CD4-positive, alpha-beta T cell treated with Interleukin-10 for 1 hour (primary cell): ENCODE measurements around the gene USP24.
"Not testable (repeated sequence)": the region's sequence is repeated elsewhere in the genome, so short reads cannot be mapped to it uniquely, and the experiment has no call there.

ENCODE experiments used
- DNase-seq: peaks from one replicate; pipeline ENCODE4 v3.0.0-alpha.2; 2020

Gene USP24

DNA sequence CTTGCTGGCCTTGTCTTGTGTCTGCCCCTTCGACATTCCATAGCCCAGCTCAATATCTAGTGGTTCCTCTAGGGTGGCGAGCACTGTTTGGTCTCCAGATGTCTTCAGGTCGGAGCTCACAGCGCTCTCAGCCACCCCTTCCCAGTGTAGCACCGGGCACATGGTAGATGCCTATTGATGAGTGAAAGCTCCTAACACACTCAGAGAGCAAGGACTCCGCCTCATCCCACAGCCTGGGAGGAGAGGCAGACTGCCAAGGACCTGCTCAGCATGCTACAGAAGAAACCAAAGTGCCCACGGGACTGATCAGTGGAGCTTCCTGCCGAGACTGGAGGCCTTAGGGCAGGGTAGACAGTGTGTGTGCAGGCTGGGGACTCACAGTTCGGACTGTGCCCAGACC, 164.9 kb downstream of the USP24 start:
- DNase-seq: no peak

GRCh38 chr1:55049914-55050278, 165.3 kb downstream of the USP24 start:
- DNase-seq: no peak

DNA sequence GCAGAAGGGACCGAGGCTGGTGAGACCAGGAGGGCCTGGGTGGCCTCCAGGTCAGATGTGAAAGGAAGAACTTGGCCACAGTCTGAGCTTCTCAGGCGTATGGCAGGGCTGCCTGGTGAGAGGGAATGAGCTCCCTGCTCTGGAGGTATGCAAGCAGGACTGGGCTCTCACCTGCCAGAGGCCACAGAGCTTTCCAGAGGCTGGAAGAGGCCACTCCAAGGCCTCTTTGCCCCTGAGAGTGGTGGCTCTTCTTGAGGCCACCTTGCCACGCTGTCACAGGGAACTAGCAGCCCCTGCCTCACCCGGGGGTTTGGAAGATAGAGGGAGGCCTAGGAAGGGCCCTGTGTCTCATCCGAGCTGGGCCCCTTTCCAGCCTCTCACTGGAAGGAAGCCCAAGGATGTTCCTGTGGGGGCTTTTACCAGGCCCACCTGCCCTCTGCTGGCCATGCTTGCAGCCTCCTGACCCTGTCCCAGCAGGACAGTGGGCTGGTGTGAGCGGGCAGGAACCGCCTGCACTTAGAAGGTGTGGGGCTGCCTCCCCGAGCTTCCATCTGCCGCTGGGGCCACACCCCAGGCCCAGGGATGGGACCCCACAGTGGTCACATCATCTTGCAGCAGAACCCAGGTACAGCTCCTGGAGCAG, 165.8 kb downstream of the USP24 start:
- no peak for DNase-seq

- no peak for DNase-seq
Measured at GRCh38 chr1:55048453-55049270, 166.5 kb downstream of the USP24 start.

DNA sequence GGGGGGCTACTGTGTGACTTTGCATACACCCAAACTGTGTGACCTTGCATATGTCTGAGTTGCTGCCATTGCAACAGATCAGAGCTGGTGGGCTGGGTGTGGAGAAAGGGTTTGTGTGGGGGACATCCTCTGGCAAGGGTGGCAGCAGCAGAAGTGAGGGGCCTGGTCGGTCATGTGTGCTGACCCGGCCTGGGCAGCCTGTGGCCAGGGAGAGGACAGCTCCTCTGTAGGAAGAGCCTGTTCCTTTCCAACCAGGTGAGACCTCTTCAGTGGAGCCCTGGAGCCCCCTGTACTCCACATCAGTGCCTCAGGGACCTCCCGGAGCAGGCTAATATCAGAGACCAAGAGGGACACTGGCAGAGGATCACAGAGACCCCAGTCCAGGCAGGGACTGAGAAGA, 167.6 kb downstream of the USP24 start:
- no peak for DNase-seq

DNA sequence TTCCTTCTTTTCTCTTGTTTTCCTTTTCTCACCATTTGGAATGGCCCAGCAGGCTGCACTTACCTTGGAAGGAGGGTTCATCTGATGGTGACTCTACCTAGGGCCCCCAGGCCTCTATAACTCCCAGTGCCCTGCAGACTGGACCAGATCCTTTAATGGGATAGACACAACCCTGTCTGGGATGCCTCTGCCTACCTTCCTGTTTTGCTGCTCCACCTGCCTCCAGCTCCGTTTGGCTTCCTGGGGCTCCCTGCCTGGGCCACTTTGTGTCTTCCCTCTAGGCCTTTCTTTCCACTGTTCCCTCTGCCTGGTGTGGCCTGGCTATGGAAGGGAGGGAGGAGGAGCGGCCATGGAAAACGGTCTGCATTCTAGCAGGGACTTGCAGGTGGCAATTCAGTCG, 168.3 kb downstream of the USP24 start:
- no peak for DNase-seq

GRCh38 chr1:55045430-55045829, 169.7 kb downstream of the USP24 start:
- no peak for DNase-seq

GRCh38 chr1:55044617-55045397, 170.4 kb downstream of the USP24 start:
- no peak for DNase-seq

GRCh38 chr1:55043726-55044125, 171.4 kb downstream of the USP24 start:
- DNase-seq: no peak

GRCh38 chr1:55043011-55043410, 172.2 kb downstream of the USP24 start:
- no peak for DNase-seq

- DNase-seq: no peak
Measured at GRCh38 chr1:55041613-55042012, 173.6 kb downstream of the USP24 start.

GRCh38 chr1:55040933-55041494, 174.2 kb downstream of the USP24 start:
- DNase-seq: no peak

DNA sequence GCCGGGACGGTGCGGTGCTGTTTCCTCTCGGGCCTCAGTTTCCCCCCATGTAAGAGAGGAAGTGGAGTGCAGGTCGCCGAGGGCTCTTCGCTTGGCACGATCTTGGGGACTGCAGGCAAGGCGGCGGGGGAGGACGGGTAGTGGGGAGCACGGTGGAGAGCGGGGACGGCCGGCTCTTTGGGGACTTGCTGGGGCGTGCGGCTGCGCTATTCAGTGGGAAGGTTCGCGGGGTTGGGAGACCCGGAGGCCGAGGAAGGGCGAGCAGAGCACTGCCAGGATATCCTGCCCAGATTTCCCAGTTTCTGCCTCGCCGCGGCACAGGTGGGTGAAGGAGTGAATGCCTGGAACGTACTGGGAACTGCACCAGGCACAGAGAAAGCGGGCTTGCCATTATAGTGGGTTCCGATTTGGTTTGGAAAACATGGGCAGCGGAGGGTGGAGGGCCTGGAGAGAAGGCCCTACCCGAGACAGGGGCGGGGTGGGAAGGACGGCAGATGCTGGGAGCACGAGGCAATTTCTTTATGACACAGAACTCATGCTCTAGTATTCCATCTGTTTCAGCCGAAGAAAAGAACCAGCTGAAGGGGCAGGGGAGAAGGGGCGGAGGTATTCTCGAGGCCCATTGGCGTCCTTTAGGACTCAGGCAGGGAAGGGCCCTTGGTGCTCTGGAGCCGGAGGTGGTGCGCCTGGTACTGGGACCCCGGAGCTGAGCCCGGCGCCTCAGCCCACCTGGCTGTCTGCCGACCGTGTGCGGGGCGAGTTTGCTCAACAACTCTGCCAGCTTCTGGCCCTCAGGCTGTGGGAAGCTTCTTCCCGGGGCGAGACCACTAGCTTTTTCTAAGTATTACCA, 174.9 kb downstream of the USP24 start:
- no peak for DNase-seq

- DNase-seq: no peak
Measured at GRCh38 chr1:55039342-55040082, 175.7 kb downstream of the USP24 start, which contains the start of gene PCSK9. TSS of gene PCSK9 (plus strand) at chr1:55039548. CDS start at chr1:55039838, 290 bp downstream.

- DNase-seq: no peak
Measured at GRCh38 chr1:55038974-55039341, 176.2 kb downstream of the USP24 start.

- DNase-seq: no peak
Measured at GRCh38 chr1:55038552-55038838, 176.7 kb downstream of the USP24 start.

DNA sequence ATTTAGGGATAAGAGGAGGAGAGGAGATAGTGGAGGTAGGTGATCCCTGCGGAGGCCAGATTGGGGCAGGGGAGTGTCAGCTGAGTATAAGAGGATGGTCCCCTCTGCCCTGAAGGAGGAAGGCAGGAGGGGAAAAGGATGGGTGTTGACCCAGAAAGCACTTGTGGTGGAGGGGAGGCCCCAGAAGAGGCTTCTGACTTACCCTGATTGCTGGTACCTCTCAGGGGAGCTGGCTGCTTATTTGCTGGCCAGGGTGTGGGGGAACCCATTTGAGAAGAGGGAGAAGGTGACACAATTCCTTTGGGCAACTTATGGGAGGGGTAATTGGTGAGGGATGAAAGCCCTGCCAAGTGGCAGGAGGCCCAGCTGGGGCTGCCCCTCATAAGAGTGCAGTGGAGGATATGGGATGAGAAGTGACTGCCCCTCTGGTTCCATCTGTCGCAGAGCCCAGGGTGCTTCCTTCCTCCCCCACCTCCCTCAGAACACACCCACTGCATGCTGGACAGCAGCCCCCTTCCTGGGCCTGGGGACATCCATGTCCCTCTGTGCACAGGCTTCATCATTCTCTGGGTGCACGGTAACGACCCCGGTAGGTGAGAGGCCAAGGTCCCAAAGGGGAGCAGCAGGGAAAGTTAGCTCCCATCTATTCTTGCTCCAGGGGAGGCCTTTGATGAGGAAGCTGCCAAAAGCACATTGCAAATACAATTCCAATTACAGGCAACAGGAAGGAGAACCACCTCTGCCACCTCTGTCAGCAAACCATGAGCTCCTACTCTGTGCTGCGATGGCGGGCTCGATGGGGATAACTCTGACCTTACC, 177.2 kb downstream of the USP24 start:
- no peak for DNase-seq

DNA sequence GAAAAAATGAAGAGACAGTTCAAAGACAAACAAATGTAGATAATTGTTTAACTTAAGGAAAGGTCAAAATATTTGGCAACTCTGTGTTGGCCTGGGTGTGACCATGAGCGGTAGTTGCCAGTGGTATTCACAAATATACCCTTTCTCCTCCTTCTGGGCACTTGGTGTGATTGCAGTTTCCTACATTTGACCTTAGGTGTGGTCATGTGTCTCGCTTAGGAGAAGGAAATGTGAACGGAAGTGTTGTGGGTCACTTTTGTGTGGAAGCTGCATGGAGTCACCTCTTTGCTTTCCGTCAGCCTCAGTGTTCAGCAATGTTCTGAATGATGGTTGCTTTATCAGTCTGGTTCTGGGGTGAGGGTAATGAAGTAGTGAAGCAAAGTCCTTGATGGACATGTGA, 179.3 kb downstream of the USP24 start:
- no peak for DNase-seq

- no peak for DNase-seq
Measured at GRCh38 chr1:55034476-55035133, 180.6 kb downstream of the USP24 start.

- no peak for DNase-seq
Measured at GRCh38 chr1:55033265-55033614, 181.9 kb downstream of the USP24 start.

GRCh38 chr1:55031098-55031497, 184.1 kb downstream of the USP24 start:
- DNase-seq: not testable (repeated sequence)
